GM18505 (cell line): ENCODE results near the gene LRP1B.

Source experiments
- ATAC-seq: cut with Tn5 transposase; IDR thresholded peaks from one replicate; pipeline ENCODE4 v1.9.1; 2021; ENCODE audit not compliant: unreplicated experiment
- POLR2A ChIP-seq: IDR thresholded peaks from 4 replicates; pipeline ENCODE4 v1.6.1; 2011; ENCODE audit warnings: borderline replicate concordance; ENCODE audit not compliant: insufficient read depth, insufficient read length; ENCODE audit errors: extremely low read depth

Gene LRP1B

DNA sequence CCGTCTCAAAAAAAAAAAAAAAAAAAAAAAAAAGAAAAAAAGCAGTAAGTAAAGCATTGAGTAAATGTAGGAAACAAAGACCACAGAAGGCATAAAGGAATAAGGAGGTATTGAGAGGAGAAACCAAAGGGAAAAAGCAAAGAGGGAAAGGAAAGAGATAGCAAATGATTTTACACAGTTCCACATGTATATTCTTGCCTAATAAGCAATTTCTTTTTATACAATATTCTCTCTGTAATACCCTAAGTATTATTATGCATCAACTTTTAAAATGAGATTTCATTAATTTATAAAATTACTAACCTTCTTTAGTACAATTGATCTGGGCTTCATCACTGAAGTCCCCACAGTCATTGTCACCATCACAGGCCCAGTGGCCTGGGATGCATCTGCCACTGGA is 1180.9 kb downstream of the LRP1B start:
- no peak for ATAC-seq

DNA sequence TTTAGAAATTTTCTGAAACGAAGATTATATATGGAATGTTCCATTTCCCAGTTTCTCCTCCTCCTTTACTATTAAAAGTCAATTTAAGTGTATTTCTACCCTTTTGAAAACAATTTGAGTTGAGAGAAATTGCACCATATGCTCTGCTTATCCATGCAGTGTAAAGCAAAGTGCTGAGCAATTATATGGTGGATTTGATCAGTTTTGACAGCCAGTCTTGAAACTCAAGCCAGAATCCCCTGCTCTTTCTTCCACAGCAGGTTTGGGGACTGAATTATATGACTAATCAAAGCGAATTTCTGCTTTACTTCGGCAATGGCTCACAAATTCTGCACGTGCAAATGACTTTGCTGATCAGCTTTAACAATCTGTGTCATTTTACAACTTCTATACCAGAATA is 1183.6 kb downstream of the LRP1B start:
- no peak for TF ChIP-seq POLR2A
- ATAC-seq: no peak

More for the DNA sequence above, 1180.9 kb downstream of the LRP1B start:
- no peak for TF ChIP-seq POLR2A

DNA sequence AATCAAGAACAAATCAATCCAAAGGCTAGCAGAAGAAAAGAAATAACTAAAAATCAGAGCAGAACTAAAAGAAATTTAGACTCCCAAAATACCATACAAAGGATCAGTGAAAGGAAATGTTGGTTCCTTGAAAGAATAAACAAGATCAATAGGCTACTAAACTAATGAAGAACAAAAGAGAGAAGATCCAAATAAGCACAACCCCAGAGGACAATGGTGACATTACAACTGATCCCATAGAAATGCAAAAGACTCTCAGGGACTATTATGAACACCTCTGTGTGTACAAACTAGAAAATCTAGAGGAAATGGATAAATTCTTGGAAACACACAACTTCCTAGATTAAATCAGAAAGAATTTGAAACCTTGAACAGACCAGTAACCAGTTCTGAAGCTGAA is 1186.9 kb downstream of the LRP1B start:
- no peak for TF ChIP-seq POLR2A
- ATAC-seq: no peak

DNA sequence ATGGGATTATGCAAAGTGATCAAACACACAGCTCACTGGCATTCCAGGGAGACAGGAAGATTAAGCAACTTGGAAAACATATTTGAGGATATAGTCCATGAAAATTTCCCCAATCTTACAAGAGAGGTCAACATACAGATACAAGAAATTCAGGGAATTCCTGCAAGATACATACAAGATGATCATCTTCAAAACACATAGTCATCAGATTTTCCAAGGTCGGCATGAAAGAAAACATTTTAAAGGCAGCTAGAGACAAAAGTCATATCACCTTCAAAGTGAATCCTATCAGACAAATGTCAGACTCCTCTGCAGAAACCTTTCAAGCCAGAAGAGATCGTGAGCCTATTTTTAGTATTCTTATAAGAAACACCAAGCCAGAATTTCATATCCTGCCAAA is 1188.5 kb downstream of the LRP1B start:
- ATAC-seq: no peak
- no peak for TF ChIP-seq POLR2A

DNA sequence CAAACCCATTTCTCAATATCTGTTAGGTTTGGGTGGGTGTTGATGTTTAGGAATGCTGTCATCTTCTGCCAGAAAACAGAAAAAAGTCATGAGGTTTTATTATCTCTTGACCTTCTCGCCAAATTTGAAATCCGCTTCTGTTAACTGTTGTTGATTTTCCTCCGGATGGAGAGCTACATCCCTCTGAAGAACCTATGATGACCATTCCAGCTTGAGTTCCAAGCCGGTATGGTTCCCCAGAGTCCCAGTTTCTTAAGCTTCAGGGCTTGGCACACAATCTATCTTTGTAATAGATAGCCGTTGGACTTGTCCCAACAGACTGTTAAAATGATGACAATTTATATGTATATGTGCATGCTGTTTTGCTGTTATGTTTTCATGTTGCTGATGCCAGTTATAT is 1201.0 kb downstream of the LRP1B start:
- no peak for TF ChIP-seq POLR2A
- ATAC-seq: no peak

DNA sequence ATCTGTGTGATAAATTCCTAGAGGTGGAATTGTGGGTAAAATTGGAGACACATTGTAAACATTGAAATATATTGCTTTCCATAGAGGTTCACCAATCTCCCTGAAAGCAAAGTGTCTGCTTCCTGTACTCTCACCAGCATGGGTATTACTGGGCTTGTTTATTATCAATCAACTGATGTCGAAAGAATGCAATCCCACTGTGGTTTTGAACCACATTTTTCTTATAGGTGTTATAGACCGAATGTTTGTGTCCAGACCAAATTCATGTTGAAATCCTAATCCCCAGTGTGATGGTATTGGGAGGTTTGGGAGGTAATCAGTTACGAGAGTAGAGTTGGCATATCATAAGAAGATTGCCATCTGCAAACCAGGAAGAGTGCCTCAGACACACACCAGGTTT is 1212.4 kb downstream of the LRP1B start:
- no peak for ATAC-seq
- TF ChIP-seq POLR2A: no peak

DNA sequence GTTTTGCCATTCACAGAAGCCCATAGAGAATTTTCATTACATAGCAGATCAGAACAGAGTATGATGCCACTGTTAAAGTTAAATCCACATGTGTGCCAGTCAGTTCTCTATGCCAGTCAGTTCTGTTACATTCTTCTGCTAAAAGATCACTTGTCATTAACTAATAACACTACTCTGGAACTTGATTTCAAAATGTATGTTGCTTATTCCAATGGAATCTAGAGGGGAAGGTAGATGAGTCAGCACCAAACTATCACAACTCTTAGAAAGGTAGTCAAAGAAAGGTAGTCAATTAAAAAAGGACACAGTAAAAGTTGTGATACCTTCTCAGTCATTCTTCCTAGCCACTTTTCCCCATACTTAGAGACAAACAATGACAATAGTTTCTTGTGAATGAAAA is 1214.4 kb downstream of the LRP1B start:
- no peak for ATAC-seq
- TF ChIP-seq POLR2A: no peak

DNA sequence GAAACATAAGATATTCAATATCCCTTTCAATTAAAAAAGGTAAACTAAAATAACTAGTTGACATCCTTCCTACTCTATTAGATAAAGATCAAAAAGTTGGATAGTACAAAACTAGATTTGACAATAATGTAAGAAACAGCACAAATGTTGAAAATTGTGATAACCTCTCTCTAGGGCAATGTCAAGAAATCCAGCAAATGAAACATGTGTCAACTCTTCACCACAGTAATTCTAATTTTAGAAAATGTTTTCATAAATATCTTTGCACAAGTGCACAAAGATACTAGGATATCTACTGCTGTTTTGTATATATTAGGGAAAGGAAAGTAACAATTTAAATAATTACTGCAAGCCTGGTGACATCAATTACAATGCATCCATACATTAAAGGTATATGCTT is 1220.1 kb downstream of the LRP1B start:
- no peak for TF ChIP-seq POLR2A

DNA sequence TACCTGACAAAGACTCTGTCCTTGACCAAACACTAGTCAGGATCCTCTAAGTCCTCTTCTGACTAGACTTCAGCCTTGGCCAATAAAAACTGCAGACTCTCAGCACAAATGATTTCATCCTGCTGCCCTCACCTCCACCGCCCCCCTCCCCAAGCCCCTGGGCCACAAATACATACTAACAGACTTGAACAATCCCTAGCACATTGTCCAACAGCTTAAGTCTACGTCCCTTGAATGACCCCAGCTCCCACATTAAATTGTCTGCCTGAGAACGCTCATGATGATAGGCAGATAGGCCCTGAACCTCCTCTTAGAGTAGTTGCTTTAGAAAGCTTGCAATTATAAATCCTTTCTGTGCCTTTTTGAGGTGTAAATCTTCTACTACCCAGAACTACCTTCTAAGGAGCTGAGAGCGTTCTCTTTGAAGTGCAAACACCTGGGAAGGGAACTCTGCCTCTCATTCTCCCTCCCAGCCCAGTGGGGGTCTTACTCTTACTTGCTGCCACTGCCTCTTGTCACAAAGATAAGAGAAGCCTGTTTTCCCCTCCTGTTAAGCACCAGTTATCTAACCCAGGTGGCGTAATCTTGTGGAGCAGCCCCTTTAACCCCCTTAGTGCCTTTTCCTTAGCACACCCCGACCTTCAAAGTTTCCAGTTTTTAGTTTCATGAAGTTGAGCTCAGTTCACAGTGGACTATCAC is 1225.6 kb downstream of the LRP1B start:
- no peak for TF ChIP-seq POLR2A
- no peak for ATAC-seq

More for the DNA sequence above, 1220.1 kb downstream of the LRP1B start:
- ATAC-seq: no peak

DNA sequence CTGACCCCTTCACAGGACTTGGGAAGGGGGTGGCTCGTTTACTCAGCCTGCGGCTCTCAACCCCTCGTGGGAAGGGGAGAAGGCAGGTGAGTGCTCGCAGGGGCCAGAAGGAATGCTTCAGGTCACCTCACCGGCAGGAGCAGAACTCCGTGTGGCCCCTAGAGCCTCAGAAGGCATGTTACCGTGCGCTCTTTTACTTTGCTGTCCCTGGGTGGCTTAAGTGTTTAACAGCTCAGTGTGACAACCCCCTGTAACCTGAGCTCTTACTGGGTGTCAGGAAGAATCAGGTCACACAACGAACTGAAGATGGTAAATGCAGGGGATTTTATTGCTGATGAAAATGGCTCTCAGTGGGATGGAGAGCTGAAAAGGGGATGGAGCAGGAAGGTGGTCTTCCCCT is 1235.4 kb downstream of the LRP1B start:
- ATAC-seq: no peak
- no peak for TF ChIP-seq POLR2A

DNA sequence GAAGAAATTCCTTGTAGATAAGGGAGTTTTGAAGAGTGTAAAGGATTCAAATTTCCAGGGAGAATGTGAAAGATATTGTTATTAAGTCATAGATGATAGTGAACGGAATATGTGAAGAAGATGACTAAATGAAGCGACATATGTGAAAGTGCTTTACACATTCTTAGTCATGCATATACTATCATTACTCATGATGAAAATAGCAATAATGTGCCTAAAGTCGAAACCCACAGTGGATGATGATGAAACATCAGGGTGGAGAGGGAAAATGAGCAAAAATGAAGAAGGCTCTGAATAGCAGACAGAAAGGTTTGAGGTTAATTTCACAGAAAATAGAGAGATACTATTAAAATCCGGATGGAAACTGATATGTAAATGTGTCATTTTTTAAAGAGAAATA is 1237.1 kb downstream of the LRP1B start:
- no peak for ATAC-seq
- TF ChIP-seq POLR2A: no peak

DNA sequence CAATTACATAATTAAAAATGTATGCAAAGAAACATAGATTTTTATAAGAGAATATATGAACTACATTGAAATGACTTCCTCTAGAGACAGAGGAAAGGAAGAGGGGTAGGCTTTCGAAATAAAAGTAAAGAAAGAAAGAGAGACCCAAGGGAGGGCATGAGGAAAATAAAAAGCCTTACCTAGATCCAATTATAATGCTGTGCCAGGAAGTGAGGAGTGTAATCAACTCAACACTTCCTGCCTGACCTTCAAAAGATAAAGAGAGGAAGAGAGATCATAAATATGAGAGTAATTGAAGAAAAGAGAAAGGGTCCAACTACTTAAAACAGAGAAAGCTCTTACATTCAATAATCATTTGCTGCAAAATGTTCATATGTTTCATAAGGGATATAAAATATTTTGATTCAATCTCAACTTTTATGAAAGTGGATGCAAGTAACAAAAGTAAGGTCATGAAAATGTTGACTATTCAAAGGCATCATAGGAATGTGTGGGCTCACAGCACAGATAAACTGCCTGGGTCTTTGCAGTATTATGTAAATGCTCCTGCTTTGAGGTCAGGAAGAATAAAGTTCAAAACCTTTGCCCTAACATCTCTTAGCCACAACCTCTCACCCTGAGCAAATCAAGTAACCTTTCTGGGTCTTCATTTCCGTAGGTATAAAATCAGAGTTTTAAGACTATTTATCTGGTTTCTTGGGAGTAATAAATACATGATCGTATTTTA is 1237.7 kb downstream of the LRP1B start:
- ATAC-seq: no peak
- no peak for TF ChIP-seq POLR2A

DNA sequence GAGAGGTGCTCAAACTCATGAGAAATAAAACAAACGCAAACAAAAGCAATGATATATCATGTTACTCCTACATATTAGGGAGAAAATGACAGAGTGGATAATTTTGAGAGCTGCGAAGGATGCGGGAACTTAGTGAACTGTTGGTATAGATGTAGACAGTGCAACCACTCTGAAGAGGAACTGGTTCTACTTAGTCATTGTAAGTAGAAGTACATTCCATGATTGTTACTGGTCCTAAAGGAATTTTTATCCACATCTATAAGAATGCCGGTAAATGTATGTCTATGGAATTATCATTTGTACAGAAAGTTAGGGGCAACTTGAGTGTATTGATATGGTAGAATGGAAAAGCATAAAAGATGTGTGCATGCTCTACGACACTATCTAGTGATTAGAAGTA is 1238.4 kb downstream of the LRP1B start:
- no peak for TF ChIP-seq POLR2A
- no peak for ATAC-seq

DNA sequence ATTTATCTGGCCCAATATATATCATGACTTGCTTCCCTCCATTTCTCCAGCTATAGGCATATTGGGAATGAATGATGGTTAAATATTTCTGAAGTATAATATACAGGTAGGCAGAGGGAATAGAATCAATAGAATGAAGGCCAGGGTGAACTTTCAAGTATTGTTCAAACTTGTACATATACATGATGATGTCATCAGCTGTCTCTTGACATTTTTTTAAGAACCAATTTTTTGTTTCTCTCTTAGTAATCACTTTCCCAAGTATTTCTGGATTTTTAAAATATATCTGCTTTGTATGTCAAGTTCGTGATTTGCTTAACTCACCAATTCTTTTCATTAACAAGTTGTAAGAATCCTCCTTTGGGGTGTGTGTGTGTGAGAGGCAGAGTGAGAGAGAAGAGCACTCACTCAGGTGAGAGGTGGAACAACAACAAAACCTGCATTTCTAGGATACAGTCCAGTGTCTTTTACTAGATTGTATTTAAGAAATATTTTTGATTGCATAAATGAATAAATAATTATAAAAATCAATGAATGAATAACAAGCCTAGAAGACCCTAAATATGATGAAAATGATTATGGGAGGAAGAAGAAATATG is 1239.1 kb downstream of the LRP1B start:
- TF ChIP-seq POLR2A: no peak
- no peak for ATAC-seq

DNA sequence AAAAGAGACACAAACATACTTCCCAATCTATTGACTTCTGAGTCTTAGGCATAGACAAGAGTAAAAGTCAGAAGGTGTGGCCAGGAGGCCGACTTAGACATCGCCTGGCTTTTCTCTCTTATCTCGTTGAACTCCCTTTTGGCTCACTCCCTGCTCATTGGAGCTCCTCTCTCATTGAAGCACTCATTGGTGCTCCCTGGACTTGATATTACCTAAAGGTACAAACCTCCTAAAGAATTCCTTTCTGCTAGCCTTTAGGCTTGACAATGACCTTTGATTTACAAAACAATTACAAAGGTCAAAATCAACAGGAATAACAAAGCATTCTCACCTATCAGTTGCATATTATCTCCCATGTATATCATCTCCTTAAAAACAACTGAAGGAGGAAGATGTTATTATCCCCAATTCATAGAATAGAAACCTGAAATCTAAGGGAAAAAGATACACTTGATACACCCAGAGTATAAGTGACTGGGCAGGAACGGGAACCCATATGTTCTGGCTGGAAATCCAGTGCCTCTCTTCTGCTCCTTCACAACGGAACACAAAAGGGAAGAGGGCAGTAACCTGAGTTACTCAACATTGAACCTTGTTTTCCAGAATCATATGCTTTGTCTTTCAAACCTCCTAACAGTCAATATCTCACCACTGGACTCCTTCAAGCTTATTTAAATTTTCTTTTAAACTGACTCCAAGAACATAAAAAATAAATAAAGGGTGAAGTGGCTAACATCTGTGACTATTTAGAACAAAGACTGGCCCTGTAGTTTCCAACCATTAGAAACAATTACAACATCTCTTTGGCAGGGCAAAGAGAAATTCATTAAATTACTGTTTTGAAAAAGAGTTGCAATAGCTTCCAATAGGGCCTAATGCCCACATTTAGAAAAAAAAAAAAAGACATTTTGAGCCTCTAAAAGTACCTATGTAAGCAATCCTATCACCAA is 1247.9 kb downstream of the LRP1B start:
- ATAC-seq: no peak
- no peak for TF ChIP-seq POLR2A
